RWPE2 (cell line): ENCODE results near the gene AMZ1.
A peak's percentile ranks its signal among the peaks of the same experiment; 100 is the strongest.

Source experiments
- ATAC-seq: fragments of 200-7000 bp; cut with Tn5 transposase; 3 replicates; pipeline ENCODE4 v1.9.1; 2021; ENCODE audit warnings: low read depth
- DNase-seq: peaks from one replicate; pipeline ENCODE4 v3.0.0-alpha.2; 2020; ENCODE audit warnings: low spot score
- H3K27ac ChIP-seq: fragments of 450-650 bp; 2 replicates; pipeline ENCODE4 v1.5.1; 2017; ENCODE audit warnings: mild to moderate bottlenecking; ENCODE audit not compliant: poor library complexity, severe bottlenecking
- H3K27me3 ChIP-seq: fragments of 250-450 bp; sonication (Bioruptor Pico); 2 replicates; pipeline ENCODE4 v1.5.1; 2021; ENCODE audit warnings: mild to moderate bottlenecking, moderate library complexity; ENCODE audit not compliant: insufficient read depth, poor library complexity, severe bottlenecking
- H3K36me3 ChIP-seq: fragments of 250-450 bp; sonication (Bioruptor Pico); 2 replicates; pipeline ENCODE4 v1.5.1; 2020; ENCODE audit warnings: low read depth, mild to moderate bottlenecking, moderate library complexity
- H3K4me1 ChIP-seq: fragments of 250-450 bp; sonication (Bioruptor Pico); 2 replicates; pipeline ENCODE4 v1.5.1; 2021; ENCODE audit warnings: mild to moderate bottlenecking, moderate library complexity; ENCODE audit not compliant: insufficient read depth, poor library complexity, severe bottlenecking
- H3K4me3 ChIP-seq: fragments of 250-450 bp; sonication (Bioruptor Pico); 2 replicates; pipeline ENCODE4 v1.5.1; 2021; ENCODE audit warnings: mild to moderate bottlenecking, moderate library complexity; ENCODE audit not compliant: severe bottlenecking
- H3K9me3 ChIP-seq: fragments of 250-450 bp; sonication (Bioruptor Pico); 2 replicates; pipeline ENCODE4 v1.5.1; 2021; ENCODE audit warnings: mild to moderate bottlenecking, moderate library complexity; ENCODE audit not compliant: severe bottlenecking
- CTCF ChIP-seq: fragments of 450-650 bp; IDR thresholded peaks from one replicate; pipeline ENCODE4 v1.5.1; 2017; ENCODE audit warnings: mild to moderate bottlenecking, moderate library complexity; ENCODE audit not compliant: poor library complexity, severe bottlenecking

AMZ1 gene

GRCh38 chr7:2662273-2663120, 25.5 kb upstream of the AMZ1 start:
- no peaks in the 10 kb centered on the region for H3K27me3 ChIP-seq
- ATAC-seq: no peak
- H3K27ac ChIP-seq: no peak overlapping the region
- no peak overlapping the region for H3K4me3 ChIP-seq
- H3K36me3 ChIP-seq: no peaks in the 10 kb centered on the region
- DNase-seq: no peak
- TF ChIP-seq CTCF: no peak
- H3K9me3 ChIP-seq: no peaks in the 10 kb centered on the region
- H3K4me1 ChIP-seq: no peaks in the 10 kb centered on the region

GRCh38 chr7:2663121-2663886, 24.7 kb upstream of the AMZ1 start:
- no peaks in the 10 kb centered on the region for H3K9me3 ChIP-seq
- no peaks in the 10 kb centered on the region for H3K27me3 ChIP-seq
- H3K4me3 ChIP-seq: no peak overlapping the region
- ATAC-seq (no peak), DNase-seq (no peak)
- TF ChIP-seq CTCF: no peak
- no peaks in the 10 kb centered on the region for H3K4me1 ChIP-seq
- no peak overlapping the region for H3K27ac ChIP-seq
- no peaks in the 10 kb centered on the region for H3K36me3 ChIP-seq

GRCh38 chr7:2663960-2664359, 24.0 kb upstream of the AMZ1 start:
- Histone ChIP-seq H3K4me3 (no peak overlapping the region), H3K27me3 (no peaks in the 10 kb centered on the region), H3K9me3 (no peaks in the 10 kb centered on the region), H3K36me3 (no peaks in the 10 kb centered on the region), H3K27ac (no peak overlapping the region), H3K4me1 (no peaks in the 10 kb centered on the region)
- no peak for DNase-seq
- no peak for ATAC-seq
- TF ChIP-seq CTCF: no peak

- Histone ChIP-seq H3K36me3 (no peaks in the 10 kb centered on the region), H3K4me3 (peak overlapping the region; percentile 9), H3K27ac (no peak overlapping the region), H3K27me3 (no peaks in the 10 kb centered on the region), H3K4me1 (no peaks in the 10 kb centered on the region), H3K9me3 (no peaks in the 10 kb centered on the region)
- DNase-seq (no peak), ATAC-seq (no peak)
- no peak for TF ChIP-seq CTCF
Observed at GRCh38 chr7:2665359-2665791, 22.6 kb upstream of the AMZ1 start.
